Measurements from ENCODE around the gene ALAS2.

Gene ALAS2

GRCh38 chrX:55005256-55005655 lies 25.5 kb downstream of the ALAS2 start:
- no peak for DNase-seq (ENCODE audit: extremely low spot score)
- TF ChIP-seq CTCF (IDR thresholded peaks at IDR 0.05; ENCODE audit: control extremely low read depth, extremely low read depth, low read depth, missing control alignments) = no peak
- POLR2A ChIA-PET = no interaction called here
- CTCF ChIA-PET = no interaction called here

- no peak for TF ChIP-seq CTCF (IDR thresholded peaks at IDR 0.05; ENCODE audit: control extremely low read depth, extremely low read depth, low read depth, missing control alignments)
- ChIA-PET POLR2A (no interaction called here), CTCF (no interaction called here)
These were observed 26.5 kb downstream of the ALAS2 start for GRCh38 chrX:55004231-55004630.

GRCh38 chrX:54999717-55000598 lies 30.8 kb downstream of the ALAS2 start, which contains the start of gene APEX2:
APEX2 (plus strand) TSS chrX:55000363; CDS start chrX:55000423, 60 bp downstream.
- TF ChIP-seq CTCF (IDR thresholded peaks at IDR 0.05; ENCODE audit: control extremely low read depth, extremely low read depth, low read depth, missing control alignments) = no peak
- DNase-seq (ENCODE audit: extremely low spot score) = peak; percentile 83
- ChIA-PET CTCF (interaction anchor here (0.7 to 1.8 kb wide), 4 partner anchors 13 to 1518 kb away, joined by 3 to 7 read pairs (median 4); no protein-coding TSS in a partner anchor), POLR2A (interaction anchor here (0.7 to 1.8 kb wide), 7 partner anchors 9 to 1313 kb away, joined by 3 to 6 read pairs (median 4); partner anchors contain the start of gene HUWE1)

More at GRCh38 chrX:55004231-55004630, 26.5 kb downstream of the ALAS2 start:
- peak; percentile 0 for DNase-seq (ENCODE audit: extremely low spot score)

GRCh38 chrX:54995621-54996020 lies 35.2 kb downstream of the ALAS2 start:
- CTCF ChIA-PET = interaction anchor here (1.3 kb wide), 1 partner anchor 11 kb away, joined by 3 read pairs; no protein-coding TSS in a partner anchor
- no peak for TF ChIP-seq CTCF (IDR thresholded peaks at IDR 0.05; ENCODE audit: control extremely low read depth, extremely low read depth, low read depth, missing control alignments)
- POLR2A ChIA-PET = no interaction called here
- no peak for DNase-seq (ENCODE audit: extremely low spot score)

- POLR2A ChIA-PET = no interaction called here
- DNase-seq (ENCODE audit: extremely low spot score) = peak; percentile 1
These were observed 36.0 kb downstream of the ALAS2 start for GRCh38 chrX:54994668-54995351.

More at GRCh38 chrX:54994668-54995351, 36.0 kb downstream of the ALAS2 start:
- no peak for TF ChIP-seq CTCF (IDR thresholded peaks at IDR 0.05; ENCODE audit: control extremely low read depth, extremely low read depth, low read depth, missing control alignments)
- CTCF ChIA-PET = interaction anchor here (1.3 kb wide), 1 partner anchor 10 kb away, joined by 3 read pairs; no protein-coding TSS in a partner anchor
